IMR-90 (cell line): Measurements from ENCODE around the gene FAM219A. TPM values are rescaled to one million over a fixed set of nuclear protein-coding genes. Genes with fewer than 3 reads are reported as not detected.

Experiments
- ATAC-seq: fragments of 200-7000 bp; cut with Tn5 transposase; 2 replicates; pipeline ENCODE4 v1.9.1; 2020; ENCODE audit warnings: low read depth, mild to moderate bottlenecking, moderate library complexity
- BruUV-seq: library from RNA; stranded (reverse); fragments of 400-500 nt; replicated peaks from 2 replicates; lab custom pipeline; 2021; lab: Mats Ljungman, UMichigan
- CTCF ChIA-PET: fragments of 300-600 bp; formaldehyde crosslinking; extraction: SDS; loops from one replicate; lab custom pipeline; 2021; ENCODE audit warnings: antibody characterized with exemption; lab: Yijun Ruan, JAX
- POLR2A ChIA-PET: fragments of 300-600 bp; sonication (Branson Sonifier 250); formaldehyde crosslinking; loops from one replicate; lab custom pipeline; 2022; ENCODE audit warnings: antibody characterized with exemption; ENCODE audit not compliant: unreplicated experiment; lab: Charles Lee
- DNase-seq: peaks from one replicate; pipeline ENCODE4 v3.0.0; 2013
- H2AFZ ChIP-seq: replicated peaks from 2 replicates; pipeline ENCODE3; 2013; ENCODE audit warnings: low read length, mild to moderate bottlenecking; ENCODE audit not compliant: poor library complexity
- H2AK5ac ChIP-seq: 2 replicates; pipeline ENCODE4 v1.6.1; 2013; ENCODE audit warnings: low read depth, low read length, inconsistent platforms
- H2AK9ac ChIP-seq: replicated peaks from 2 replicates; pipeline ENCODE3; 2013; ENCODE audit warnings: mild to moderate bottlenecking, low read depth, low read length, moderate library complexity; ENCODE audit not compliant: poor library complexity
- H2BK120ac ChIP-seq: 2 replicates; pipeline ENCODE4 v1.6.1; 2013; ENCODE audit warnings: low read depth, low read length, inconsistent platforms
- H2BK15ac ChIP-seq: 3 replicates; pipeline ENCODE4 v1.6.1; 2013; ENCODE audit warnings: low read depth, low read length, inconsistent platforms
- H2BK20ac ChIP-seq: 2 replicates; pipeline ENCODE4 v1.6.1; 2013; ENCODE audit warnings: low read depth, mild to moderate bottlenecking, inconsistent platforms, low read length, moderate library complexity
- H2BK5ac ChIP-seq: 2 replicates; pipeline ENCODE4 v1.6.1; 2013; ENCODE audit warnings: mild to moderate bottlenecking, low read depth, low read length, inconsistent platforms; ENCODE audit not compliant: poor library complexity, severe bottlenecking
- H3K14ac ChIP-seq: replicated peaks from 2 replicates; pipeline ENCODE4 v1.6.1; 2013; ENCODE audit warnings: low read depth, low read length, inconsistent platforms
- H3K18ac ChIP-seq: 2 replicates; pipeline ENCODE4 v1.6.1; 2013; ENCODE audit warnings: low read depth, low read length, control low read depth
- H3K23ac ChIP-seq: 2 replicates; pipeline ENCODE4 v1.6.1; 2013; ENCODE audit warnings: low read depth, low read length, inconsistent platforms
- H3K27ac ChIP-seq: 2 replicates; pipeline ENCODE4 v1.5.1; 2013; ENCODE audit warnings: mild to moderate bottlenecking, control low read depth, low read length; ENCODE audit not compliant: insufficient read depth
- H3K27me3 ChIP-seq: 2 replicates; pipeline ENCODE4 v1.6.1; 2013; ENCODE audit warnings: low read length; ENCODE audit not compliant: control insufficient read depth, insufficient read depth
- H3K36me3 ChIP-seq: 2 replicates; pipeline ENCODE4 v1.6.1; 2013; ENCODE audit warnings: low read length, mixed read lengths; ENCODE audit not compliant: control insufficient read depth, insufficient read depth
- H3K4ac ChIP-seq: 2 replicates; pipeline ENCODE4 v1.6.1; 2013; ENCODE audit warnings: low read depth, low read length, inconsistent platforms
- H3K4me1 ChIP-seq: 2 replicates; pipeline ENCODE4 v1.6.1; 2013; ENCODE audit warnings: low read length, mixed read lengths; ENCODE audit not compliant: control insufficient read depth, insufficient read depth
- H3K4me2 ChIP-seq: 2 replicates; pipeline ENCODE4 v1.6.1; 2013; ENCODE audit warnings: low read depth, mild to moderate bottlenecking, control low read depth, low read length, moderate library complexity
- H3K4me3 ChIP-seq: 2 replicates; pipeline ENCODE4 v1.5.1; 2013; ENCODE audit warnings: low read depth, mild to moderate bottlenecking, control low read depth, low read length, moderate library complexity; ENCODE audit not compliant: insufficient read depth
- H3K56ac ChIP-seq: 2 replicates; pipeline ENCODE4 v1.6.1; 2013; ENCODE audit warnings: low read length, inconsistent platforms; ENCODE audit not compliant: insufficient read depth; ENCODE audit errors: extremely low read depth
- H3K79me1 ChIP-seq, 2 experiments: 2 replicates each; pipeline ENCODE4 v1.6.1; 2013; ENCODE audit warnings: low read length in 2 of 2, inconsistent platforms in 1 of 2, low read depth in 1 of 2
- H3K9ac ChIP-seq: 2 replicates; pipeline ENCODE4 v1.6.1; 2013; ENCODE audit warnings: low read depth, low read length, control low read depth
- H3K9me1 ChIP-seq: 2 replicates; pipeline ENCODE4 v1.6.1; 2013; ENCODE audit warnings: low read length, inconsistent platforms; ENCODE audit not compliant: insufficient read depth
- H3K9me3 ChIP-seq: 2 replicates; pipeline ENCODE4 v1.6.1; 2013; ENCODE audit warnings: low read length; ENCODE audit not compliant: control insufficient read depth, insufficient read depth
- H4K20me1 ChIP-seq: 2 replicates; pipeline ENCODE4 v1.6.1; 2013; ENCODE audit warnings: low read length, inconsistent platforms; ENCODE audit not compliant: insufficient read depth
- H4K5ac ChIP-seq: 2 replicates; pipeline ENCODE4 v1.6.1; 2013; ENCODE audit warnings: mild to moderate bottlenecking, low read depth, low read length, control low read depth
- H4K8ac ChIP-seq, 2 experiments: 2 replicates each; pipeline ENCODE4 v1.6.1; 2013; ENCODE audit warnings: low read depth in 2 of 2, low read length in 2 of 2, control low read depth in 1 of 2, inconsistent platforms in 1 of 2
- H4K91ac ChIP-seq: 2 replicates; pipeline ENCODE4 v1.6.1; 2013; ENCODE audit warnings: low read depth, low read length, inconsistent platforms; ENCODE audit not compliant: insufficient read depth
- BHLHE40 ChIP-seq: fragments of 150-350 bp; IDR thresholded peaks from 2 replicates; pipeline ENCODE4 v1.6.1; 2016; ENCODE audit warnings: mild to moderate bottlenecking, low read depth, low read length
- FOS ChIP-seq: fragments of 150-350 bp; IDR thresholded peaks from 2 replicates; pipeline ENCODE4 v1.6.1; 2016; ENCODE audit warnings: low read depth, low read length
- MAZ ChIP-seq: IDR thresholded peaks from 2 replicates; pipeline ENCODE4 v1.6.1; 2012; ENCODE audit warnings: low read depth, mild to moderate bottlenecking, low read length, improper control_type of control experiment, moderate library complexity, borderline replicate concordance
- MXI1 ChIP-seq: IDR thresholded peaks from 2 replicates; pipeline ENCODE4 v1.6.1; 2012; ENCODE audit warnings: low read depth, mild to moderate bottlenecking, low read length, moderate library complexity, borderline replicate concordance
- RAD21 ChIP-seq: IDR thresholded peaks from 2 replicates; pipeline ENCODE4 v1.6.1; 2012; ENCODE audit warnings: low read length, improper control_type of control experiment
- RCOR1 ChIP-seq: IDR thresholded peaks from 2 replicates; pipeline ENCODE4 v1.6.1; 2012; ENCODE audit warnings: mild to moderate bottlenecking, low read length, improper control_type of control experiment; ENCODE audit not compliant: insufficient replicate concordance
- RFX5 ChIP-seq: IDR thresholded peaks from 2 replicates; pipeline ENCODE4 v1.8.0; 2012; ENCODE audit warnings: low read depth, mild to moderate bottlenecking, low read length, moderate library complexity
- SMC3 ChIP-seq: fragments of 150-350 bp; IDR thresholded peaks from 2 replicates; pipeline ENCODE4 v1.6.1; 2016; ENCODE audit warnings: low read depth, mild to moderate bottlenecking, antibody characterized with exemption, low read length, moderate library complexity
- WGBS, 2 experiments: methylation state at CpG; one replicate each; pipeline versions ENCODE4 v1.1.5 to v1.1.7; 2013; ENCODE audit warnings: missing lambda C conversion rate in 2 of 2; ENCODE audit not compliant: insufficient read length in 1 of 2; ENCODE audit errors: extremely low coverage in 2 of 2; 5-methylcytosine and 5-hydroxymethylcytosine counted together
- dilution Hi-C: fragments of 300-500 bp; cut with HindIII; formaldehyde crosslinking; loops from one replicate; pipeline ENCODE4 v1.14.3; 2018; ENCODE audit warnings: low sequenced_read_pairs; ENCODE audit not compliant: unreplicated experiment
- in situ Hi-C: fragments of 300-500 bp; cut with MboI; formaldehyde crosslinking; loops from 3 replicates; pipeline ENCODE4 v1.14.3; 2019; ENCODE audit warnings: low sequenced_read_pairs, inconsistent platforms, mixed read lengths
- intact Hi-C: fragments of 100-400 bp; cut with micrococcal nuclease; formaldehyde crosslinking; loops from 2 replicates; pipeline ENCODE4 v1.10.0; 2022
- polyA plus RNA-seq, 3 experiments: library from polyadenylated mRNA; depleted of rRNA; stranded (reverse); fragments of >200 nt; gene quantifications; 2 replicates each; pipeline ENCODE4 v1.2.3, GENCODE V29; 2012; ENCODE audit warnings: low replicate concordance in 1 of 3
- total RNA-seq: library from RNA; depleted of rRNA; stranded (reverse); fragments of >200 nt; gene quantifications from 2 replicates; pipeline ENCODE4 v1.2.3, GENCODE V29; 2012
- TF ChIP-seq, protein P1 (sequence below): conservative IDR thresholded peaks from 2 replicates; pipeline ENCODE4 v1.5.1; 2012; ENCODE audit warnings: mild to moderate bottlenecking, low read depth, low read length, improper control_type of control experiment

The FAM219A gene
- total and polyA plus RNA-seq, 2 of the 4 experiments (the other 2 are of a cell fraction), result 4.8 to 20.8 TPM

DNA sequence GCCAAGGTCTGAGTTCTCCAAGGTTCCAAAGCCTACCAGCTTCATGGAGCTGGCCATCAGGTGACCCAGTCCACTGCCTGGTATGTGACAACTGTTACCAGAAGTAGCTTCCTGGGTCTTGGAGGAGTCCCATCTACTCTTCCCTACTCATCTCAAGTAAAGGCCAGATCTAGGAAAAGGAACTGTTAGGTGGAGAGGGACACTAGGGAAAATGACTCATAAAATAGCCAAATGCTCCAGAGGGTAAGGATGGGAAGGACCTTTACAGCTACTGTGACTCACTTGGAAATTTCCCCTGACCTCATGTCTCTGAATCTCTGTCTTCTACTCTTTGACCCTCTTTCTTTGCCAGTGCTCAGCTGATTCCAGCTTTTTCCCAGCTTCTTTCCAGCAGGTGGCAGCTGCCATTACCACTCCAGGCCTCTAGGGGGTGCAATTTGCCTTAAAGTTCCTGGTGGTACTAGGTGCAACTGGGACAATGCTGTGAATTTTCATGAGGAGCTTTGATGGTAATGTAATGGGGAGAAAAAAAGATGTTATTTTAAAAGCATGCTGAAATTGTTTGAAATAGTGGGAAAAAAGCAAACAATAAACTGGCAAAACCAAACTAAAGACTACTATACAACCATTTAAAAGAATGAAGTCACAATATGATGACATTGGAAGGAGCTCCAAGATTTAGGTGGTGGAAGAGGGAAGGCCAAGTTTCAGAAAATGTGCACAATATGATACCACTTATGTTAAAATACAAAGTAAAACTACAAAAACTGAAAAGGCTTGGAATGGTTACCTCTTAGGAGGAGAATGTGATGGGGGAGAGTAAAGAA is 54.6 kb downstream of the FAM219A start (continued):
- TF ChIP-seq BHLHE40 (no peak), FOS (no peak)

DNA sequence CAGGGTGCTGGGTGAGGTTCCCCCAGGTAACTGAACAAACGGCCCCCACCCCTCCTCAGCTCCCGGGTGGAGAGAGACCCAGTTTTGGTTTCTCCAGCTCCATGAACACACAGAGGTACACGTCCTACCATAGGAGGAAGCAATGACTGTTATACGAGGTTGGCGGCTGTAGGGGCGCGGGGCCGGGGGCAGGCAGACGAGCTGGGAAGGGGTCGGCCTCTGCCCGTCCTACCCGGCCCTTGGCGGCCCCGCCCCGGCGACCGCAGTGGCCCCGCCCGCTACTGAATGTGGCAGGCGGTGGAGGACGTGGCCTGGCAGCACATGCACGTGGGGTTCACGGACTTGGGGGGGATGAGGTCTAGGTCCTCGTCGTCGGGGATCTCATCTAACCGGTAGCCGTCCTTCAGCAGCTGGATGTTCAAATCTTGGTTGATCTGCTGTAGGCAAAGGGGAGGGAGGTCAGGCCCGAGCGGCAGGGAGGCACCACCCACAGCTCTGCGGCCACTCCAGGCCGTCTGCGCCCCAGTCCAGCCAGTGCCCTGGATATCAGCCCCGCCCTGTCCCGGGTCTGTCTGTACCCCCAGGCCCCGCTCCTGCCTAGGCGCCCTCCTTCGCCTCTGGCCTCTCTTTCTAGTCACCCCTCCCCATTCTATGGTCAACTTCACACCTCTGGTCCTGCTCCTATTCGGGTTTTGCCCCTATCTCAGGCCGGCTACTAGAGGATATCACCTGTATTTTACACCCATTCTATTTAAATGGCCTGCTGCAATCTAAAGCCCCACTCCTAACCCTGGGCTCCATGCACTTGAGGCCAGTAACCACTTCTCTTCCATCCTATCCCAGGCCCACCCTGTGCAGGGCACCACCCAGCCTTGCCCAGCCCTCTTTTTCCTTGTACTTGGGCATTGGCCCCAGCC is 57.4 kb downstream of the FAM219A start:
- H3K56ac ChIP-seq, result no peak overlapping the region
- H3K27me3 ChIP-seq, result no peaks in the 10 kb centered on the region
- dilution Hi-C loops, result no loop called here
- no peak overlapping the region for H4K5ac ChIP-seq
- TF ChIP-seq RCOR1 (no peak), FOS (no peak), SMC3 (no peak), MAZ (no peak), MXI1 (no peak), BHLHE40 (no peak), RAD21 (no peak), RFX5 (no peak)
- TF ChIP-seq, protein P1, sequence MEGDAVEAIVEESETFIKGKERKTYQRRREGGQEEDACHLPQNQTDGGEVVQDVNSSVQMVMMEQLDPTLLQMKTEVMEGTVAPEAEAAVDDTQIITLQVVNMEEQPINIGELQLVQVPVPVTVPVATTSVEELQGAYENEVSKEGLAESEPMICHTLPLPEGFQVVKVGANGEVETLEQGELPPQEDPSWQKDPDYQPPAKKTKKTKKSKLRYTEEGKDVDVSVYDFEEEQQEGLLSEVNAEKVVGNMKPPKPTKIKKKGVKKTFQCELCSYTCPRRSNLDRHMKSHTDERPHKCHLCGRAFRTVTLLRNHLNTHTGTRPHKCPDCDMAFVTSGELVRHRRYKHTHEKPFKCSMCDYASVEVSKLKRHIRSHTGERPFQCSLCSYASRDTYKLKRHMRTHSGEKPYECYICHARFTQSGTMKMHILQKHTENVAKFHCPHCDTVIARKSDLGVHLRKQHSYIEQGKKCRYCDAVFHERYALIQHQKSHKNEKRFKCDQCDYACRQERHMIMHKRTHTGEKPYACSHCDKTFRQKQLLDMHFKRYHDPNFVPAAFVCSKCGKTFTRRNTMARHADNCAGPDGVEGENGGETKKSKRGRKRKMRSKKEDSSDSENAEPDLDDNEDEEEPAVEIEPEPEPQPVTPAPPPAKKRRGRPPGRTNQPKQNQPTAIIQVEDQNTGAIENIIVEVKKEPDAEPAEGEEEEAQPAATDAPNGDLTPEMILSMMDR, result no peak
- H2BK5ac ChIP-seq, result no peak overlapping the region
- peaks cover 55% of the 10 kb centered on the region for H3K36me3 ChIP-seq
- ATAC-seq (no peak), DNase-seq (no peak)
- no peak overlapping the region for H2BK120ac ChIP-seq
- no peak overlapping the region for H3K18ac ChIP-seq
- no peaks in the 10 kb centered on the region; the same call in 1 of the 2 replicates for H3K4me1 ChIP-seq
- BruUV-seq, result no TSS peak
- no peak overlapping the region for H2AK5ac ChIP-seq
- 73% methylated on average over 18 of the region's 40 CpGs; no CpG with 5 or more reads in 1 of the 2 experiments for WGBS, 2 experiments
- H3K23ac ChIP-seq, result no peak overlapping the region
- no peak overlapping the region for H2AFZ ChIP-seq
- no peaks in the 10 kb centered on the region for H3K9me3 ChIP-seq
- CTCF ChIA-PET, result interaction anchor here (0.9 kb wide), 1 partner anchor 12 kb away, joined by 3 read pairs; no protein-coding TSS in a partner anchor
- H2BK20ac ChIP-seq, result no peak overlapping the region
- H2AK9ac ChIP-seq, result peak overlapping the region; percentile 46
- POLR2A ChIA-PET, result no interaction called here
- no peak overlapping the region for H3K9ac ChIP-seq
- H3K14ac ChIP-seq, result no peak overlapping the region
- peaks cover 0 to 2% of the 10 kb centered on the region in 2 experiments; a peak in 1 of 4 replicates for H3K79me1 ChIP-seq
- no peak overlapping the region for H3K4me3 ChIP-seq
- intact Hi-C loops, result no loop called here
- no peak overlapping the region for H4K8ac ChIP-seq
- peaks cover 5% of the 10 kb centered on the region; the same call in 1 of the 2 replicates for H3K9me1 ChIP-seq
- no peak overlapping the region for H2BK15ac ChIP-seq
- in situ Hi-C loops, result no loop called here
- no peak overlapping the region for H3K4ac ChIP-seq
- peaks cover 15% of the 10 kb centered on the region for H4K20me1 ChIP-seq
- H3K27ac ChIP-seq, result no peak overlapping the region
- H3K4me2 ChIP-seq, result no peak overlapping the region
- H4K91ac ChIP-seq, result no peak overlapping the region
